ENCODE results near the gene TMEM200C.

DNA sequence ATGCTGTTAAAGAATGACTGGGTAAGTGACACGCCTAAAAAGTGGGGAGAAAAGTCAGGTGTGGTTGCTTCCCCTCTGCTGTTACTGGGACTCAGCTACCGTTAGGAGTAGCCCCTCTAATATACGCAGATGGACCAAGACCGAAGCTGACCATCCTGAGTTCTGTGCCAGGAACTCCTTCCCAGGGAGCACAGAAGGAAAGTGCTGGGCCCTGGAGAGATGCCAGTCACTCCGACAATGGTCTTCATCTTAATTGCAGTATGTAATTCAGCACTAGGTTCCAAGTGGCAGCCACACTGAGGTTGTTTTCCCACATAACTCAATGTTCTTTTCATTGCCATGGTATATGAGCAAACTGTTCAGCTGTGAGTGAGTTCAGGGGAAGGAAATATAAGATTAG lies 19.6 kb upstream of the TMEM200C start:
- TF ChIP-seq POLR2A (IDR thresholded peaks at IDR 0.05) = no peak
- TF ChIP-seq, protein P1, sequence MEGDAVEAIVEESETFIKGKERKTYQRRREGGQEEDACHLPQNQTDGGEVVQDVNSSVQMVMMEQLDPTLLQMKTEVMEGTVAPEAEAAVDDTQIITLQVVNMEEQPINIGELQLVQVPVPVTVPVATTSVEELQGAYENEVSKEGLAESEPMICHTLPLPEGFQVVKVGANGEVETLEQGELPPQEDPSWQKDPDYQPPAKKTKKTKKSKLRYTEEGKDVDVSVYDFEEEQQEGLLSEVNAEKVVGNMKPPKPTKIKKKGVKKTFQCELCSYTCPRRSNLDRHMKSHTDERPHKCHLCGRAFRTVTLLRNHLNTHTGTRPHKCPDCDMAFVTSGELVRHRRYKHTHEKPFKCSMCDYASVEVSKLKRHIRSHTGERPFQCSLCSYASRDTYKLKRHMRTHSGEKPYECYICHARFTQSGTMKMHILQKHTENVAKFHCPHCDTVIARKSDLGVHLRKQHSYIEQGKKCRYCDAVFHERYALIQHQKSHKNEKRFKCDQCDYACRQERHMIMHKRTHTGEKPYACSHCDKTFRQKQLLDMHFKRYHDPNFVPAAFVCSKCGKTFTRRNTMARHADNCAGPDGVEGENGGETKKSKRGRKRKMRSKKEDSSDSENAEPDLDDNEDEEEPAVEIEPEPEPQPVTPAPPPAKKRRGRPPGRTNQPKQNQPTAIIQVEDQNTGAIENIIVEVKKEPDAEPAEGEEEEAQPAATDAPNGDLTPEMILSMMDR (IDR thresholded peaks at IDR 0.05) = no peak

All from Peyer's patch (tissue), 4 donors.